A673 (cell line): ENCODE measurements around the gene PYGL.
A peak's percentile ranks its signal among the peaks of the same experiment; 100 is the strongest.

Experiments used
- EZH2 ChIP-seq: fragments of 200-600 bp; sonication (generic); IDR thresholded peaks from 2 replicates; pipeline ENCODE4 v1.6.1; 2017; ENCODE audit warnings: borderline replicate concordance, low read depth, mild to moderate bottlenecking, mixed read lengths, antibody characterized with exemption, low read length; ENCODE audit not compliant: poor library complexity, severe bottlenecking
- TF ChIP-seq, protein P1 (sequence below): fragments of 300-800, 200-600 bp; sonication (generic); conservative IDR thresholded peaks from 2 replicates; pipeline ENCODE4 v1.5.1; 2017; ENCODE audit warnings: low read depth, mild to moderate bottlenecking, antibody characterized with exemption, low read length, moderate library complexity, mixed read lengths

DNA sequence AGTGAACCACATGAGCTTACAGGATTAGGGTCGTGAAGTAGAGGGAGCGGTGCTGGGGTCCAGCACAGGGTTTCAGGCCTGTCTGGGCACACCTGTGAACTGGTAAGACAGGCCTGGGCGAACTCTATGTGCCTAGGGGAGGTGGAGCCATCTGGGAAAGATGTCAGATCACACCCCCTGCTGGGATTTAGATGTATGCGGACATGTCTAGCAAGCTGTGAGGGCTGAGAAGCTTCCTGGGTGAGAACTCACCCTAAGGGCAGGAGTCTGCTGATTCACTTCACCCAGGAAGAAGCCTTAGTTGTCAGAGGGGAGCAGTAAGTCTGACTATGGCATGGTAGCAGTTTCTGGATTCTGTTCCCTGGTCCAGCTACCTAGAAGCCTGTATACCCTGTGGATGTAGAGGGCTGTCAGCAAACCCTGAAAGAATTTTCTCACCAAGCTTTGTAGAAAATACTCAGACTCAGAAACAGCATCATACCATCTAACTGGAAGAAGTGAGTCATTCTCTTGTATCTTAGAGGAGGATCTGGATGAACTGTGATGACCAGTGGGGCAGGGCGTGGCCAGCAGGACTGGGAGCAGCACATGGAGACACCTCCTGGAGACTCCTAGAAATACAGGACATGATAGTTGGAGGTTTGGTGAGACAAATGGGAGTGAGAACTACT, 11.2 kb upstream of the PYGL start:
- TF ChIP-seq EZH2: no peak
- TF ChIP-seq, protein P1, sequence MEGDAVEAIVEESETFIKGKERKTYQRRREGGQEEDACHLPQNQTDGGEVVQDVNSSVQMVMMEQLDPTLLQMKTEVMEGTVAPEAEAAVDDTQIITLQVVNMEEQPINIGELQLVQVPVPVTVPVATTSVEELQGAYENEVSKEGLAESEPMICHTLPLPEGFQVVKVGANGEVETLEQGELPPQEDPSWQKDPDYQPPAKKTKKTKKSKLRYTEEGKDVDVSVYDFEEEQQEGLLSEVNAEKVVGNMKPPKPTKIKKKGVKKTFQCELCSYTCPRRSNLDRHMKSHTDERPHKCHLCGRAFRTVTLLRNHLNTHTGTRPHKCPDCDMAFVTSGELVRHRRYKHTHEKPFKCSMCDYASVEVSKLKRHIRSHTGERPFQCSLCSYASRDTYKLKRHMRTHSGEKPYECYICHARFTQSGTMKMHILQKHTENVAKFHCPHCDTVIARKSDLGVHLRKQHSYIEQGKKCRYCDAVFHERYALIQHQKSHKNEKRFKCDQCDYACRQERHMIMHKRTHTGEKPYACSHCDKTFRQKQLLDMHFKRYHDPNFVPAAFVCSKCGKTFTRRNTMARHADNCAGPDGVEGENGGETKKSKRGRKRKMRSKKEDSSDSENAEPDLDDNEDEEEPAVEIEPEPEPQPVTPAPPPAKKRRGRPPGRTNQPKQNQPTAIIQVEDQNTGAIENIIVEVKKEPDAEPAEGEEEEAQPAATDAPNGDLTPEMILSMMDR: peak; percentile 52
